Stimulated activated CD4-positive, alpha-beta T cell treated with anti-CD3 and anti-CD28 coated beads, Interleukin-12 subunit alpha, Interleukin-12 subunit beta, amount 100 ng/mL, for 48 hours (primary cell): Measurements from ENCODE around the gene TTC27.
"Not testable (repeated sequence)": the region's sequence is repeated elsewhere in the genome, so short reads cannot be mapped to it uniquely, and the experiment has no call there.

ENCODE experiments used
- DNase-seq, 3 donors: peaks; one replicate each; pipeline ENCODE4 v3.0.0-alpha.2; 2020; ENCODE audit warnings: low read depth in 2 of 3, low spot score in 1 of 3

Gene TTC27

DNA sequence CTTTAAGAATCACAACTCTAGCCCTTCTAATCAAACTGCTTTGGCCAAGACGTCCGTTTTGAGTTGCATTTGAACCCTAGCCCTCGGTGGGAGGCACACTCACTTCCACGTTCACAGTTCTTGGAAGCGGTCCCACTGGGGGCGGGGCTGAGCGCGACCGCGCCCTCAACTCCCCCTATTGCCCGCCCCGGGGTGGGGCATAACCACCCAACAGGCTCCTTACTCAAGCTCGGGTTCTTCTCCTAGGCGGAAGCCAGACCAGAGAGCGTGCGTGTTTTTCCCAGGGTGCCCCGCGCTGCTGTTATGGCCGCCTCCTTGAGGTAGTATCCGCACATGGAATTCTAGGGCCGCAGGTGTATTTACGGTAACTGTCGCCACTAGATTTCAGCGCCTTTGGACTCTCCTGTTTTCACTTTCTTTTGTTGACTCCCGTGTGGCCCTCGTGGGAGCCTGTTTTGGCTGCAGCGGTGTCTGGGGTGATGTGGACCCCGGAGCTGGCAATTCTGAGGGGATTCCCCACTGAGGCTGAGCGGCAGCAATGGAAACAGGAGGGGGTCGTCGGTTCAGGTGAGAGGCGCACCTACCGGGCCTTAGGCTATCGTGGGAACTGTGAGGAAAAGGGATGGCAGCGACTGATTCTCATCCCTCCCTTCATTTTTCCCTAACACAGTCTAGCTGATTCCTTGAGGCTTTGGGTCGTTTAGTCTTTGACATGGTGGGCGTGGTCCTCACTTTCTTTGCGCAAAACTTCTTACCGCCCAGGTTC lies at the start of gene TTC27:
TTC27 (plus strand) TSS at position 237 of the 766 bp plus-strand sequence; CDS start at position 480, 243 bp downstream.
- peak; percentile 91 to 95 (median 92) for DNase-seq

DNA sequence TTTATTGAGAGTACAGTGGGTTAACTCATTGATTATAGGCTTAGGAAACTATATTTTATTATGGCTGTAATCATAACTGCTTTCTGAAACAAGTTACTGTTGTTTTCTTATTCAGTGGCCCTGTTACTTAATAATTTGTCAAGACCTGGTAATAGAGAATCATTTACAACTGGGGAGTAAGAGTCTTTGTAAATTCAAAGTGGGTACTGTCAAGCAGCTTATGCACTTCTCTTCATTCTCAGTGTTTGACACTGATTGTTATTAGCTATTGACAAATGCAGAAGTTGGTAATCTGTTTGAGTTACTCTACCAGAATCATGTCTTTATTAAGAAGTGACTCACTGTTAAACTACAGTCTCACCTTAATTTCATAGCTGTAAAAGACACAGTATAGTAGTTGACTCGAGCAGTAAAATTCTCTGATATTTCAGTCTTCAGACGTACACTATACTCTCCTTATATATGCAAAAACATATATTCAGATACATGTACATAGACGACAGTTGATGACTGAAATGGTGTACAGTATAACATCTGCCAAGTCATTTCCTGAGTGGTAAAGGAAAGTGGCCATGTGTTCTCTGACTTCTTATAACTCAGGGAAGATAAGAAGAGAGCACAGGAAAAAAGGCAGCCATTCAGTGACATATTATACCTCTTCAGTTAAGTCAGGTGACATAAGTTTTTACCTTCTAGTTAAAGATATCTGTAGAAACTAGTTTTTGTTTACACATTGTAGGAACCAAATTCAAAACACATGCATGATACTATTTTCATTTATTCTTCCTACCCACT lies 36.0 kb upstream of the TTC27 start:
- peak in 1 of 3 donors; percentile 10 for DNase-seq

DNA sequence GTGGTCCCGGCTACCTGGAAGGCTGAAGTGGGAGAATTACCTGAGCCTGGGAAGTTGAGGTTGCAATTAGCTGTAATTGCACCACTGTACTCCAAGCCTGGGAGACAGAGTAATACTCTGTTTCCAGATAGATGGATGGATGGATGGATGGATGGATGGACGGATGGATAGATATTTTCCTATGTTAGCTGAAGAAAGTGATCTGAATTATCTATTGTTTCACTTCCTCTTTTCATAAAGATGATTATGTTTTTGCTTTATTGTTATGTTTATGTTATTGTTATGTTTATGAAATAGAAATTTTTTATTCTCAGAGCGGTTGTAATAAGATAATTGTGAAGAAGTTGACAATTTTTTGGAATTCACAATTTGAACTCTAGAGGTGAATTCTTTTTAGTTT lies 33.3 kb upstream of the TTC27 start:
- DNase-seq = no peak

DNA sequence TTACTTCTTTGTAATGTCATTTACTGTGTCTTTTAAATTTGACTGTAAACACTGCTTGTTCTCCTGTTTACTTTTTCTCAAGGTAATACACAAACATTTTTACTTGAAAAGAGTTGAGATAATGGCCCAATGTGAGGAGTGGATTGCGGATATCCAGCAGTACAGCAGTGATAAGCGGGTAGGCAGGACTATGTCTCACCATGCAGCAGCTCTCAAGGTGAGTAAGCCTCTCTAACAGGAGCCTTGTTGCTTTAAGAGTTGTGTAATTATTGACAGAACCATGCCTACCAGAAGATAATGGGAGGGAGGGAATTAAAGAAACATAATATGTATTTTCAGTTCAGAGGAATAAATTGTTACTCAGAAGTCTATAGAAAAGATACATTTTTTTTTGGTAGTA lies 16.5 kb upstream of the TTC27 start:
- DNase-seq = no peak

DNA sequence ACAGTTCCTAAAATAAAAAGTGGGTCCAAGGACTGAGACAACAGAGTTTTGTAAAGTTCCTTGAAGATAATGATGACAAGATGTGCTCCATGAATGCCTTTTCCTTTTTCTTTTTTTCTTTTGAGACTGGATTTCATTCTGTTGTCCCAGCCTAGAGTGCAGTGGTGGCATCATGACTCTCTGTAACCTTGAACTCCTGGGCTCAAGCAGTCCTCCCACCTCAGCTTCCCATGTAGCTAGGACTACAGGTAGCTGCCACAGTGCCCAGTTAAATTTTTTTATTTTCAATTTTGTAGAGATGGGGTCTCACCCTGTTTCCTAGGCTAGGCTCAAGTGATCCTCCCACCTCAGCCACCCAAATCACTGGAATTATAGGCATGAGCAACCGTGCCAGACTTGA lies 16.1 kb upstream of the TTC27 start:
- no peak for DNase-seq

DNA sequence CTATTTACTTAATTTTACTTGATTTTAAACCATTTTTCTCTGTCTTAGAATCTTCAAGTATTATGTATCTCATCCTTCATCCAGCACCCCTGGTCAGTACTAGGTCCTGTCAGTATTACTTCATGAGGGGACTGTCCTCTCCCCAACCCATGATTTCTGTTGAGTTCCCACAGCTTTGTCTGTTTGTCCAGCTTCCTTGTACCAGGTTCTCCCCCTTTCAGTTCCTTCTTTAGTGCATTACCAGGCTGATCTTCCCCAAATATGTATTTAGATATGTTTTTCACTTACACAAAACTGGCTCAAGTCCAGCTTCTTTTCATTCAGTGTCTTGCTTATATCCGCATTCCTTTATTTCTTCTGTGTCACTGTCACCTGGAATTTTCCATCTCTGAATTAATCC lies 13.8 kb upstream of the TTC27 start:
- DNase-seq = no peak

DNA sequence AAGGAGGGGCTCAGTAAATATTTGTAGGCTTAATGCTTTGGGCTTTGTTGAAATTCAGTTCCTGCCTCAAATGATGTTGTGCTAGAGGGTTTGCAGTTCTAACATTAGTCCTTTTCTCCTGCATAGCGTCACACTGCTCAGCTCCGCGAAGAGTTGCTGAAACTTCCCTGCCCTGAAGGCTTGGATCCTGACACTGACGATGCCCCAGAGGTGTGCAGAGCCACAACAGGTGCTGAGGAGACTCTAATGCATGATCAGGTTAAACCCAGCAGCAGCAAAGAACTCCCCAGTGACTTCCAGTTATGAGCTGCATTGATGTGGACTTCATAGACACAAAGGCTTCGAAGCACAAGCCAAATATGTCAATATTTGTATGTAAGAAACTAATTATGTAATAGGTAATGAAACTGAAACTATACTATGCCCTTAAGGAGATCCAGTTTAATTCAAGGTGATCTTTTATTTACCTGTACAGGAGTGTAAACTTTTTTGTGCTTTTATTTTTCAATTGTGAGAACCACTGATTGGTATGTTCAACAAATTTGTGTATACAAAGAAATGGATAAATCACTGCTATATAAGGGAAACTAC lies 10.2 kb upstream of the TTC27 start:
- no peak for DNase-seq

DNA sequence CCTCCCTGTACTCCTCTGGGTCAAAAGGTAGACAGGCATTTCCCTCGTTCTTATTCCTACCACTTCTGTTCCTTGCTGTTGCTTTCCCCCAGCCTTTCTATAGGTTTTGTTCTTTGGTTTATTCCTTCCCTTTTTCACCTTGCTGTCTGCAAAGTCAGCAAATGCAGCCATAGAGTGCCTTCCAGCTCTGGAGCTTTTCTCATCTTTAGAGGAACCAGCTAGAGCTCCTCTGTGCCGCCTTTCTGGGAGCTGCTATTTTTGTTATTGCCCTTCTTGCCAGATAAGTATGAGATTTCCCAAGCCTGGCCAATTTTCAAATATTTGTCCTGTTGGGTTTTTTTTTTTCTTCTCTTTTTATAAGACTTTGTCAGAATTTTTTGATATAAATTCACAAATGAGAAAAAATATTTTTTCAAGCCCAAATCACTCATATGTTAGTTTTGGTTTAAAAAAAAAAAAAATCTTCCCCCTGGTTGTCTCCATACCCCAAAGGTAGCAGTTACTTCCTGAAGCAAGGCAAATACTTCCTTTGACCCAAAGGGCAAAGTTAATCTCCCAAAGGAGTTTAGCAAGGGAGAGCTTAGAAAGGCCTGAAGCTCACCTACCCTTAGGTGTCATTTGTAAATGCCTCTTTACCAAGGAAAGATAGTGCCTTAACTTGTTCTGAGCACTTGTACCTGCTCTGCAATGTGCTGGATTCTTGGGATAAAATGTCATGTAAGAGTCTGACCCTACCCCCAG lies 5.1 kb upstream of the TTC27 start:
- no peak for DNase-seq

DNA sequence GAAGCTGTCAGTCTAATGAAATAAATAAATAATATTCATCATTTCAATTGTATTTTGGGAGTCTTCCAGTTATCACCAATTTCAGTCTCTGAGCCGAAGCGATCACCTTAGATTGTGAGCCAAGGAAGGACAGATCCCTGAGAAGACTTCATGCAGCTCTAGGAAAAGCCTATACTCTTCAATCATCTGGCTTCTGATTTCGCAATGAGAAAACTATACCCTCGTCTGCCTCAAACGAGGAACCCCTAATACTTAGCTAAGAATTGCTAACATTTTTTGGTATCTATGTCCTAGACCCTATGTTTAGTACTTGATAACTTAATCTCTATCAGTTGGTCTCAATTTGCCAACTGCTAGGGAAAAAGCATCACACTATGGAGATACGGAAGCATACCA lies 4.5 kb upstream of the TTC27 start:
- DNase-seq = no peak

DNA sequence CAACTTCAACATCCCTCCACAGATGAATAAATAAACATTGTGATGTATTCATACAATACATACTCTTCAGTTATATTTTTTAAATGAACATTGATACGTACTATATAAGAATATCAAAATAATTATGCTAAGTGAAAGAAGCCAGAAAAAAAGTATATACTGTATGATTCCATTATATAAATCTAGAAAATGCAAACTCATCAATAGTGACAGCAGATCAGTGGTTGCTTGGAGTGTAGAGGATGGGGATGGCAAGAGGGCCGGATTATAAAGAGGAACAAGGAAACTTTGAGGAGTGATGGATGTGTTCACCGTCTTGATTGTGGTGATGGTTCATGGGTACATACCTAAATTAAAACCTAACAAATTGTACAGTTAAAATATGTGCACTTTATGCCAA lies 3.0 kb upstream of the TTC27 start:
- no peak for DNase-seq

DNA sequence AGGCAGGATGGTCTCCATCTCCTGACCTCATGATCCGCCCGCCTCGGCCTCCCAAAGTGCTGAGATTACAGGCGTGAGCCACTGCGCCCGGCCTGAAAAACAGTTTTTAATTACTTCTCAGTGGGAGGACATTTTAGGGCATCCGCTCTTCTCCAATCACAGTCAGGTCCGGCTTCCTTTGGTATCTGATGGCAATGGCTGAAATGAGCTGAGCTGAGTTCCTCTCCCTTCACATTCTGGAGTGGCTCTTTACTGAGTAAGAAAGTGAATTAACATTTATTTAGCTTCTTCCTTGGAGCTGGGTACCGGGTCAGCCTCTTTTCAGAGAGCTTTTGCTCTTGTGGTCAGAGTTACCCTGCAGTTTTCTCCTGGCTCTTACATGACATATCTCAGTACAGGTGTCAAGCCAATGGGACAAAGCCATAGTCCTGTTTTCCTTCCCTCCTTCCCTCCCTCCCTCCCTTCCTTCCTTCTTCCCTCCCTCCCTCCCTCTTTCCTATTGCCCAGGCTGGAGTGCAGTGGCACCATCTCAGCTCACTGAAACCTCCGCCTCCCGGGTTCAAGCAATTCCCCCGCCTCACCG lies 1.1 kb upstream of the TTC27 start:
- DNase-seq = no peak

DNA sequence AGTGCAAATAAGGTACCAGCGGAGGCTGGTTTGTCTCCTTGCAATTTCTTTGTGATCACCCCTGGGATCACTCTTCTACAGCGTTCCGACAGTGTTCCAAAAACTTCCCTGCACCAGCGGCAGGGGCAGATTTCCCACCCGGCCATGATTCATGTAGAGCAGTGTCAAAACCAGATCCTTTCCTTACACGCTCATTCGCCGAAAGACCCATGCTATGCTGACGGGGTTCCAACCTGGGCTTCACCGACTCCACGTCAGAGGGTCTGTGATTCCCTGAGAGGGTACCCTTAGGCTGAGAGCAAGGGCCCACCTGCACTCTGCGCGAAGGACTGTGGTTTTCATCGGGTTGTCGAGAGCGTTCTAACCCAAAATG lies 423 bp upstream of the TTC27 start:
- peak in 1 of 3 donors; percentile 19 for DNase-seq

DNA sequence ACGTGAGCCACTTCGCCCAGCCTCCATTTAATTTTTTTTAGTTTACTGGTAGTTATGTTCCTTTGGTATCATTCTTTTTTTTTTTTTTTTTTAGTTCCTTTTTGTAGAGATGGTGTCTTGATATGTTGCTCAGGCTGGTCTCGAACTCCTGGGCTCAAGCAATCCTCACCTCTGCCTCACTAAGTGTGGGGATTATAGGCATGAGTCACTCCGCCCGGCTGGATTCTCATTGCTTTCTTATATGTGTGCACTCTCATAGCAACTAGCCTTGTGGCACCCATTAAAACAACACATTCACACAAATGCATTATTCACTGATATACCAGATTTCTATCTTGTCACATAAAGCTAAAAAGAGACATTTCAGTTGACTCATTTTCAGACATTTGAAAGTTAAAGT lies 4.2 kb downstream of the TTC27 start:
- DNase-seq = peak in 2 of 3 donors; percentile 14 to 34

DNA sequence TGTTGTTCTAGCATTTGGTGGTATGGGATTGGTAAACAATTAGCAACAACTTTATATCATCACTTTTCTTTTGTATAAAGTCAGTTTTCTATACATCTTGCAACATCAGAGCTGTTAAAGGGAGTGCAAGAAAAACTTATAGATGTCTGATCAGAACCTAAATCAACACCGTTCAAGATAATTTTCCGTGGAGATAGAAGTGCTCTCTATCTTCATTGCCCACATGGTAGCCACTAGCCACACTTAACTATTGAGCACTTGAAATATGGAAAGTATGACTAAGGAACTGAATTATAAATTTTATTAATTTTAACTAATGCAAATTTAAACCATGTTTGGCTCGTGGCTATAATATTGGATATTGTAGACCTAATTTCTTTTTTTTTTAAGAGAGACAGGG lies 5.2 kb downstream of the TTC27 start:
- no peak for DNase-seq

DNA sequence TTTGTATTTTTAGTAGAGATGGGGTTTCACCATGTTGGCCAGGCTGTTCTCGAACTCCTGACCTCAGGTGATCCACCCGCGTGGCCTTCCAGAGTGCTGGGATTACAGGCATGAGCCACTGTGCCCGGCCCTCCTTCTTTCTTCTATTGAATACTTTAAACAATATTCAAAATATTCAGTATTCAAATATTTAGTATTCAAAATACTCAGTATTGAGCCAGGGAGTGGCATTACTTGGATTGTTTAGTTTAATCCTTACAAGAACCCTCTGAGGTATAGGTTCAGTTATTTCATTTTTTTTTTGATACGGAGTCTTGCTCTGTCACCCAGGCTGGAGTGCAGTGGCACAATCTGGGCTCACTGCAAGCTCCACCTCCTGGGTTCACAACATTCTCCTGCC lies 10.7 kb downstream of the TTC27 start:
- not testable (repeated sequence) for DNase-seq

DNA sequence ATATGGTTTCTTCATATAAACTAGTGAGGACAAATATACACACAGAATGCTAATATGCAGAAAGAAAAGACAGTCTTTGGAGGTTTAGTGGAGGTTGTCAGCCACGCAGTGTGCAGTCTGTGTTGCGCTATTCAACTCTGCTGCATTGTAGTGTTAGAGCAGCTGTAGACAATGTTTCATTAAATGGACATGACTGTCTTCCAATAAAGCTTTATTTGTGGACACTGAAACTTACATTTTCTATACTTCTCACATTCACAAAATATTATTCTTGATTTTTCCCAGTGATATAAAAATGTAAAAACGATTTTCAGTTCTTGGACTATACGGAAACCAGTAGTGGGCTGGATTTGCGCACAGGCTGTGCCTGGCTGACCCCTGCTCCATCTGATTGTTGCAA lies 13.3 kb downstream of the TTC27 start:
- DNase-seq = no peak

DNA sequence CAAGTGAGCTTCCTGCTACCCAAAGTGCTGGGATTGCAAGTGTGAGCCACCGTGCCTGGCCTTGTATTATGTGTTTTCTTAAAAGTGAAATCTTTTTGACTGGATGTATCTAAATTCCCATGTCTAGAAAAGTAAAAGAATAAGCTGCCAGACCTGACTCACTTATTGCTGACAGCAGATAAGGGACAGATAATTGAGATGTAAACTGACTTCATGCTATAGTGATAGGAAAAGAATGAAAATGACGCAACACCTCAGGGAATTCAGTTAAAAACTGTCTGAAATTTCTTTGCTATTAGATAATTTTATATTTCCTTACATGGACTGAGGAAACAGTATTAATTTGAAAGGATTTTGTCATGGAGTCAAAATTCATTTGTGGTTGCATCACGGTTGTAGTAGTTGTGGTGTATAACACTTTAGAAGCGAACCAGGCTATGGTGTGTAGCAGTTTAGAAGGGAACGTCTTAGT lies 19.4 kb downstream of the TTC27 start:
- DNase-seq = no peak

DNA sequence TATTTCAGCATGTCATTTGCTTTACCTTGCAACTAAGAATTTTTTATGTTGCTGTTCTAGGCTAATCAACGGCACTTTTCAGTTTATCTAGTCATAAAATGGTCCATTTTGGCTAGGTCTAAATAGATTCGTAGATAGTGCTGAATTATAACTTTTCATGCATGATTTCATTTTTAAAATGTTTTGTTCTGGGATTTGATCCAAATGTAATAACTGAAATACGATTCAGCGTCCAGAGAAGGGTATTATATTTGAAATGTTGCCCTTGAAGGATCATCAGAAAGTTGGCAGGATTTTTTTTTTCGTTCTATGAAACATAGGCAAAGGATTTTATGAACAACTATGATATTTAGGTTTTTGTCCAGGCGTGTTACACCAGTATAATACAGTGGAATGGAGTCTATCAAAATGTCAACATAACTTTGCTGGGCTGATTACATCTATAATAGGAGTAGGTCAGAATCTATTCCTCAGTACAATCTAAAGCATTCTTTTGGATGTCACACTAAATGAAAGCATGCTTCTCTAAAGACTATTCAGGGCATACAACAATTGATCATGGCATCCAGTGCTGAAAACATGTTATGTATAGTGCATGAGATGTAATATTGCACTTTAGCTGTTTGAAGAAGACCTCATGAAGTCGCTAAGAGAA lies 24.8 kb downstream of the TTC27 start:
- DNase-seq = no peak

DNA sequence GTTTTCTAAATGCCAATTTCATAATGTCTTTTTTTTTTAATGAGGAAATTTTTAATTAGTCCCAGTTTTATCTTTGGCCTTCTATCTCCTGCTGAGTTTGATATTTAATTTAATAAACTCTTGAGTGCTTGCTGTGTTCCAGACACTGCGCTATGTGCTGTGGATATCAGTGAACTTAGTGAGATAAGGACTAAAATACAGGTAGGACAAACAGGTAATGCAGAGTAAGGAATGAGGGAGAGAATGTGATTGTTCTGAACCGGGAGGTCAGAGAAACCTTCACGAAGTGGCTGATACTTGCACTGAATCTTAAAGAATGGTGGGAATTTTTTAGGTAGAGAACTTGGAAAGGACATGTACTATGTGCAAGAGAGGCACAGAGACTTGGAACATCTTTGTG lies 28.2 kb downstream of the TTC27 start:
- DNase-seq = no peak

DNA sequence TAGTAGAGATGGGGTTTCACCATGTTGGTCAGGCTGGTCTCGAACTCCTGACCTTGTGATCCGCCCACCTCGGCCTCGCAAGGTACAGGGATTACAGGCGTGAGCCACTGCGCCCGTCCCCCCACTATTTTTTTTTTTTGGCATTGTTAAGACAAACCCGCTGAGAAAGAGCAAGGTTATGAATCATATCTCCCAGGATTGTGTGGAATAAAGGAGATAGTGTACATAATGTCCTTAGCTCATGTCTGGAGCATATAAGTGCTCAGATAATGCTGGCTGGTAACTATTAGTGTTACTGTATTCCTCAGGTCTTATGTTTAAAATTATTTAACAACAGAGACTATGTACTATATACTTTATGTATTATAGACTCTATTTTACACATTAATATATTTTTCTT lies 36.0 kb downstream of the TTC27 start:
- DNase-seq = no peak

DNA sequence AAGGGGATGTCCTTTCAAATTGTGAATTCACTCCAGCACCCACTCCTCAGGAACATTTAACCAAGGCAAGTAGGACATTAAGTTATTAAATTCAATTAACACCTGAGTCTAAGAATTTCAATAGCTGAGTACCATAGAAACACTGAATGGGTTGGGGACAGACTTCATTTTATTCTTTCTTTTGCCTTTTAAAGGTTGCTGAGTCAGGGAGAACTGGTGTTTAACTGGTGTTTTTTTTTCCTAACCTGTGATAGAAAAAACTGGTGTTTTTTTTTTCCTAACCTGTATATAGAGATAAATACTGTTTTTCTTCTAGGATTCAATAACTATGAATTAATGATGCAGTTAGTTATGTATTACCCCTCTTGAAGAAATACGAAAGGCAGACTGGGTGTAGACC lies 38.9 kb downstream of the TTC27 start:
- no peak for DNase-seq
